Parathyroid adenoma (tissue), 2 donors: ENCODE results near the gene INAFM2.

Experiments used
- H2AFZ ChIP-seq: fragments of 300-600 bp; sonication (generic); one replicate; pipeline ENCODE4 v1.7.0; 2017; ENCODE audit warnings: antibody characterized with exemption, mild to moderate bottlenecking
- H3K27ac ChIP-seq: fragments of 300-600 bp; sonication (generic); one replicate; pipeline ENCODE4 v1.7.0; 2017
- H3K27me3 ChIP-seq: fragments of 300-600 bp; sonication (generic); one replicate; pipeline ENCODE4 v1.7.0; 2017; ENCODE audit warnings: low read length; ENCODE audit not compliant: control insufficient read depth, insufficient read depth
- H3K36me3 ChIP-seq: fragments of 300-600 bp; sonication (generic); one replicate; pipeline ENCODE4 v1.7.0; 2017; ENCODE audit warnings: low read length; ENCODE audit not compliant: control insufficient read depth, insufficient read depth
- H3K4me1 ChIP-seq: fragments of 300-600 bp; sonication (generic); one replicate; pipeline ENCODE4 v1.7.0; 2017; ENCODE audit warnings: control low read depth
- H3K4me2 ChIP-seq: fragments of 300-600 bp; sonication (generic); one replicate; pipeline ENCODE4 v1.7.0; 2017; ENCODE audit warnings: low read length
- H3K4me3 ChIP-seq: fragments of 300-600 bp; sonication (generic); one replicate; pipeline ENCODE4 v1.7.0; 2017; ENCODE audit warnings: low read depth, low read length
- H3K79me2 ChIP-seq: fragments of 300-600 bp; sonication (generic); one replicate; pipeline ENCODE4 v1.7.0; 2017; ENCODE audit warnings: control low read depth
- H3K9ac ChIP-seq: fragments of 300-600 bp; sonication (generic); one replicate; pipeline ENCODE4 v1.7.0; 2017; ENCODE audit warnings: mild to moderate bottlenecking
- H3K9me3 ChIP-seq: fragments of 300-600 bp; sonication (generic); one replicate; pipeline ENCODE4 v1.7.0; 2017; ENCODE audit warnings: low read length; ENCODE audit not compliant: control insufficient read depth
- TF ChIP-seq, protein P1 (sequence below): fragments of 300-600 bp; sonication (generic); IDR thresholded peaks from one replicate; pipeline ENCODE4 v1.7.0; 2017; ENCODE audit warnings: antibody characterized with exemption, mild to moderate bottlenecking
- donor health status: primary hyperparathyroidism.

The INAFM2 gene

DNA sequence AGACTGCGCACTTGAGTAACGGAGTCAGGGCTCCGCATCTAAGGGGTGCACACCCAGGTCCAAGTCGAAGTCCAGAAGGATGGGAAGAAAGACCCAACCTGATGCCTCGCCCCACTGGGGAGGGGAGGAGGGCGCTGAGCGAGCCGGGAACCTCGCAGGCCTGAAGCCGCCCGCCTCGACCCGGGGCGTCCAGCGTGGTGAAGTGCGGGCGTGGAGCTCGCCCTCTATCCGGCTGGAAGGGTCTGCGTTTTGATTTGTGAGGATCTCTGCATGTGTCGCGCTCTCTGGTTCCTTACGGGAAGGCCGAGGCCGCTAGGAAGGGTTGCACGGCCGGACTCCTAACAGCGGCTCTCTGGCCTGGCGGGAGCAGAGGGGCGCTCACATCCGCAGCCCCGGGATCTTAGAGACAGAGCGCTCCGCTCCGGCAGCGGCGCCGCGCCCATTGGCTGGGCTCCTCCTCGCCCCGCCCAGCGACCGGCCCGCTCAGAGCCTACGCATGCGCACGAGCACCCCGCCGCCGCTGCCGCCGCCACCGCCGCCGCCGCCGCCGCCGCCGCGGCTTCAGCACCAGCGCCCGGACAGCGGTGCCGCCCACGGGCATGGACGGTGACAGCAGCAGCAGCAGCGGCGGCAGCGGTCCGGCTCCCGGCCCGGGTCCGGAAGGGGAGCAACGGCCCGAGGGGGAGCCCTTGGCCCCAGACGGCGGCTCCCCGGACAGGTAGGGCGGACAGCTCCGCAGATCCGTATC lies 34.4 kb downstream of the INAFM2 start, which contains the start of gene DISP2:
Gene DISP2 (plus strand): TSS at position 497 of the 748 bp plus-strand sequence. CDS start 103 bp downstream, at position 600.
- Histone ChIP-seq H3K4me1 (peaks cover 10% of the 10 kb centered on the region), H3K79me2 (no peaks in the 10 kb centered on the region), H3K27me3 (no peaks in the 10 kb centered on the region), H3K9me3 (no peaks in the 10 kb centered on the region), H3K4me3 (peak within 1 kb of the TSS; percentile 31), H3K36me3 (no peaks in the 10 kb centered on the region), H3K27ac (no peak within 1 kb of the TSS), H3K4me2 (peak within 1 kb of the TSS; percentile 54), H3K9ac (no peak within 1 kb of the TSS), H2AFZ (peak within 1 kb of the TSS; percentile 81)
- TF ChIP-seq, protein P1, sequence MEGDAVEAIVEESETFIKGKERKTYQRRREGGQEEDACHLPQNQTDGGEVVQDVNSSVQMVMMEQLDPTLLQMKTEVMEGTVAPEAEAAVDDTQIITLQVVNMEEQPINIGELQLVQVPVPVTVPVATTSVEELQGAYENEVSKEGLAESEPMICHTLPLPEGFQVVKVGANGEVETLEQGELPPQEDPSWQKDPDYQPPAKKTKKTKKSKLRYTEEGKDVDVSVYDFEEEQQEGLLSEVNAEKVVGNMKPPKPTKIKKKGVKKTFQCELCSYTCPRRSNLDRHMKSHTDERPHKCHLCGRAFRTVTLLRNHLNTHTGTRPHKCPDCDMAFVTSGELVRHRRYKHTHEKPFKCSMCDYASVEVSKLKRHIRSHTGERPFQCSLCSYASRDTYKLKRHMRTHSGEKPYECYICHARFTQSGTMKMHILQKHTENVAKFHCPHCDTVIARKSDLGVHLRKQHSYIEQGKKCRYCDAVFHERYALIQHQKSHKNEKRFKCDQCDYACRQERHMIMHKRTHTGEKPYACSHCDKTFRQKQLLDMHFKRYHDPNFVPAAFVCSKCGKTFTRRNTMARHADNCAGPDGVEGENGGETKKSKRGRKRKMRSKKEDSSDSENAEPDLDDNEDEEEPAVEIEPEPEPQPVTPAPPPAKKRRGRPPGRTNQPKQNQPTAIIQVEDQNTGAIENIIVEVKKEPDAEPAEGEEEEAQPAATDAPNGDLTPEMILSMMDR, result no peak

DNA sequence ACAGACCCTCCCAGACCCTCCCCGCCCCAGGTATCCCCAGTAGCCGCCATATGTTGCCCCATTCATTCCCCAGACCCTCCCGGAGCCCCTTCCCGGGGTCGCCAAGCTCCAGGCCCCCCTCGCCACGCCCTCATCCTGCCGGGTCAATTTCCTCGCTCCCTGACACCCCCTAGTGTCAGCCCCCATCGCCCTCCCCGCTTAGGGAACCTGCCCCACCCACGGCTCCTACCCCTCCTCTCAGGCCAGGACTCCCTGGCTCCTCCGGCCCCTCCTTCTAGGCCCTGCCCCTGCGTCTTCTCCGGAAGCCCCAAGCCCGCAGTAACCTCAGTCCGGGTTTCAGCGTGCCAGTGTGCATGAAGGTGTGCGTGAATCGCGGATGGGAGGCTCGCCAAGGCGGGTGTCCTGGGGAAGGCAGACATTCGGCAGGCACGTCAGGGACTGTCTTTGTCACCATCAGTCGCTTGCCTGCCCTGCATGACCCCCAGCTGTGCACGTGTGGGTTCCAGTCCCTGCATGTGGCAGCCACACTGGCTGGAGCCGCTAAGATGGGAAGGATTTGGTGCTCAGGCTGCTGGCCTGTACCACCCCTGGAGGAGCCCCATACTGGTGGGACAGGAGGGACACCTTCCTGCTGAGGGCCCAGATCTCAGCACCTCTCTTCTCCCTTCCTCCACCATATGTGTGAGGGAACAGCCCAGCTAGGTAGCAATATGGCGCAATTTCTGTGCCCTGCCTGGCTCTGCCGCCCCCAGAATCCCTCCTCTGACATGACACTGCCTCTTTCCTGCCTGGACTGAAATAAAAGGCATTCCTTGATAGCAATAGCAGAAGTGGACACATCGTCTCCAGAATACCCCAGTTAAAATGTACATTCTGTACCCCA lies 35.2 kb downstream of the INAFM2 start:
- peak overlapping the region; percentile 81 for H2AFZ ChIP-seq
- TF ChIP-seq, protein P1, result no peak
- peaks cover 10% of the 10 kb centered on the region for H3K4me1 ChIP-seq
- no peak overlapping the region for H3K9ac ChIP-seq
- peak overlapping the region; percentile 50 for H3K4me2 ChIP-seq
- H3K79me2 ChIP-seq, result no peaks in the 10 kb centered on the region
- H3K4me3 ChIP-seq, result no peak overlapping the region
- no peaks in the 10 kb centered on the region for H3K27me3 ChIP-seq
- H3K36me3 ChIP-seq, result no peaks in the 10 kb centered on the region
- no peaks in the 10 kb centered on the region for H3K9me3 ChIP-seq
- no peak overlapping the region for H3K27ac ChIP-seq

DNA sequence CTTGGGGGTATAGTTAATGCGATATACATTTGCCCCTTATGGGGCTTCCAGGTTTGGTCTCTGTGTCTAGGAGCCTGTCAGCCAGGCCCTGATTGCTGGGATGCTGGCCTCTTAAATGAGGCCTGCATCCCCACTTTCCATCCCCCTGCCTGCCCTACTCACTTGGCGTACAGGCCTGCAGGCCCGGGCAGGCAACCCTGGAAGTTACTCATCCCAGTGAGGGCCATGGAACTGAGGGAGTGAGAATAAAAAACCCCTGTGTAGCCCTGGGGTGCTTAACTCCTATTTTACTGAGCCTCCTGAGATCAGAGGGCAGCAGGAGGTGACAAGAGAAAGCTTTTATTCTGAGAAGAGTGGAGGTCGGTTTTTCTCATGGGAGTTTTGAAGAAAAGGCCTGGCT lies 36.5 kb downstream of the INAFM2 start:
- no peaks in the 10 kb centered on the region for H3K27me3 ChIP-seq
- H2AFZ ChIP-seq, result no peak overlapping the region
- no peak overlapping the region for H3K4me2 ChIP-seq
- H3K9me3 ChIP-seq, result no peaks in the 10 kb centered on the region
- no peak overlapping the region for H3K27ac ChIP-seq
- H3K36me3 ChIP-seq, result no peaks in the 10 kb centered on the region
- no peak overlapping the region for H3K9ac ChIP-seq
- H3K4me1 ChIP-seq, result peaks cover 2% of the 10 kb centered on the region
- H3K4me3 ChIP-seq, result no peak overlapping the region
- H3K79me2 ChIP-seq, result no peaks in the 10 kb centered on the region
- TF ChIP-seq, protein P1, result no peak

DNA sequence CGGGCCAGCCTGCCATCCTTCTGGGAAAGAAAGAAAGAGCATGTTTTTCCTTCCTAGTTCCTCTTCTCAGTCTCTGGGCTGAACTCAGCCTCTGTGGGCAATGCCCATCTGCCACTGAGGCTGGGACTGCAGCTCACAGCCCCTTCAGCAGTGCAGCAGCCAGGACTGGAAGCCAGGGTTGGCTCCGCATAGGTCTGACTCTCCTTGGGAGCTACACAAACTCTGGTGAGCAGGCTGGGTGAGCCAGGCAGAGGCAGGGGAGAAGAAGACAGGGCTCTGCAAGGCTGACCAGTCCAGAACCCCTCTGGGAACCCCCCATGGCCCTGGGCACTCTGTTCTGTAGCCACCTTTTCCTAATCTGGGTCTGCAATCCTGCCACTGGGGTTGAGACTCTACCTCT lies 38.1 kb downstream of the INAFM2 start:
- no peaks in the 10 kb centered on the region for H3K36me3 ChIP-seq
- no peak overlapping the region for H2AFZ ChIP-seq
- H3K4me3 ChIP-seq, result no peak overlapping the region
- no peak overlapping the region for H3K9ac ChIP-seq
- H3K9me3 ChIP-seq, result no peaks in the 10 kb centered on the region
- H3K4me1 ChIP-seq, result peaks cover 2% of the 10 kb centered on the region
- TF ChIP-seq, protein P1, result no peak
- H3K79me2 ChIP-seq, result no peaks in the 10 kb centered on the region
- no peak overlapping the region for H3K27ac ChIP-seq
- H3K4me2 ChIP-seq, result no peak overlapping the region
- H3K27me3 ChIP-seq, result no peaks in the 10 kb centered on the region
